SK-N-SH (cell line): ENCODE data around the gene NAV2.

ENCODE experiments used
- CHD2 ChIP-seq: fragments of 150-350 bp; IDR thresholded peaks from 2 replicates; pipeline ENCODE4 v1.6.1; 2018; ENCODE audit warnings: low read length; ENCODE audit not compliant: partially characterized antibody
- EP300 ChIP-seq, 2 experiments: IDR thresholded peaks; 2 replicates each; pipeline versions ENCODE4 v1.4.0 to v1.6.1; 2012; ENCODE audit warnings: borderline replicate concordance in 1 of 2, low read depth in 1 of 2, low read length in 1 of 2
- MXI1 ChIP-seq: IDR thresholded peaks from 2 replicates; pipeline ENCODE4 v1.6.1; 2012; ENCODE audit warnings: mild to moderate bottlenecking, low read depth, low read length, improper control_type of control experiment
- NFIC ChIP-seq: IDR thresholded peaks from 2 replicates; pipeline ENCODE4 v1.4.0; 2012; ENCODE audit warnings: borderline replicate concordance
- PBX3 ChIP-seq: IDR thresholded peaks from 2 replicates; pipeline ENCODE4; 2012
- POLR2AphosphoS5 ChIP-seq: IDR thresholded peaks from 2 replicates; pipeline ENCODE4 v1.6.1; 2012; ENCODE audit warnings: low read depth, low read length
- RAD21 ChIP-seq: IDR thresholded peaks from 2 replicates; pipeline ENCODE4 v1.6.1; 2012; ENCODE audit warnings: mild to moderate bottlenecking, low read length
- TAF1 ChIP-seq: IDR thresholded peaks from 2 replicates; pipeline ENCODE4 v1.6.1; 2012; ENCODE audit warnings: low read depth, mild to moderate bottlenecking, low read length, moderate library complexity, borderline replicate concordance
- ZBTB33 ChIP-seq: IDR thresholded peaks from 2 replicates; pipeline ENCODE4 v1.4.0; 2012; ENCODE audit warnings: low read depth, borderline replicate concordance
- TF ChIP-seq, protein P1 (sequence below): fragments of 200-600 bp; sonication (generic); IDR thresholded peaks from 2 replicates; pipeline ENCODE4 v1.6.1; 2017; ENCODE audit warnings: antibody characterized with exemption, mild to moderate bottlenecking, moderate library complexity
- TF ChIP-seq, protein P2 (sequence below): IDR thresholded peaks from 2 replicates; pipeline ENCODE4 v1.4.0; 2012; ENCODE audit warnings: low read depth

- TF ChIP-seq POLR2AphosphoS5 (no peak), CHD2 (no peak), EP300 (IDR thresholded peaks at IDR 0.05; ENCODE audit: borderline replicate concordance in 1 of 2, low read depth in 1 of 2, low read length in 1 of 2) (no peak), TAF1 (no peak), NFIC (no peak), RAD21 (no peak), MXI1 (no peak), ZBTB33 (no peak), PBX3 (no peak)
- TF ChIP-seq, protein P1, sequence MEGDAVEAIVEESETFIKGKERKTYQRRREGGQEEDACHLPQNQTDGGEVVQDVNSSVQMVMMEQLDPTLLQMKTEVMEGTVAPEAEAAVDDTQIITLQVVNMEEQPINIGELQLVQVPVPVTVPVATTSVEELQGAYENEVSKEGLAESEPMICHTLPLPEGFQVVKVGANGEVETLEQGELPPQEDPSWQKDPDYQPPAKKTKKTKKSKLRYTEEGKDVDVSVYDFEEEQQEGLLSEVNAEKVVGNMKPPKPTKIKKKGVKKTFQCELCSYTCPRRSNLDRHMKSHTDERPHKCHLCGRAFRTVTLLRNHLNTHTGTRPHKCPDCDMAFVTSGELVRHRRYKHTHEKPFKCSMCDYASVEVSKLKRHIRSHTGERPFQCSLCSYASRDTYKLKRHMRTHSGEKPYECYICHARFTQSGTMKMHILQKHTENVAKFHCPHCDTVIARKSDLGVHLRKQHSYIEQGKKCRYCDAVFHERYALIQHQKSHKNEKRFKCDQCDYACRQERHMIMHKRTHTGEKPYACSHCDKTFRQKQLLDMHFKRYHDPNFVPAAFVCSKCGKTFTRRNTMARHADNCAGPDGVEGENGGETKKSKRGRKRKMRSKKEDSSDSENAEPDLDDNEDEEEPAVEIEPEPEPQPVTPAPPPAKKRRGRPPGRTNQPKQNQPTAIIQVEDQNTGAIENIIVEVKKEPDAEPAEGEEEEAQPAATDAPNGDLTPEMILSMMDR, result no peak
- TF ChIP-seq, protein P2, sequence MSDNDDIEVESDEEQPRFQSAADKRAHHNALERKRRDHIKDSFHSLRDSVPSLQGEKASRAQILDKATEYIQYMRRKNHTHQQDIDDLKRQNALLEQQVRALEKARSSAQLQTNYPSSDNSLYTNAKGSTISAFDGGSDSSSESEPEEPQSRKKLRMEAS, result no peak
Measured at GRCh38 chr11:19836666-19837065, 124.0 kb downstream of the NAV2 start.
